ENCODE data around the gene KPTN.

DNA sequence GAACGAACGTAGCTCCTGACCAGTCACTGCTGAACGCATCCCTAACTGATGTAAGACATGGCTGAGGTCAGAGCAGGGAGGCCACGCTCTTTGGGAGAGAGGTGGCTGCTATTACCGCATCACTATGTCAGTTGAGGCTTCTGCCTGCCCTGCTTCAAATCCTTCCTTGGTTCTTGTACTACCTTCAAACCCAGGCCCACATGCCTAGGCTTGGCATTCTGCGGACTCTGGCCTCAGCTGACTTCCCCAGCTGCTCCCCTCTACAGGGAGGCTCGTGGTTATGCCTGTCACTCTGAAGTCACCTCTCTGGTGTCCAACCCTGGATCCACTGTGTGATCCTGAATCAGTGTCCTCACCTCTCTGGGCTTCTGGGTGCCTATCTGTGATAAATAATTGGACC is 49.9 kb downstream of the KPTN start:
- TF ChIP-seq, protein P1, sequence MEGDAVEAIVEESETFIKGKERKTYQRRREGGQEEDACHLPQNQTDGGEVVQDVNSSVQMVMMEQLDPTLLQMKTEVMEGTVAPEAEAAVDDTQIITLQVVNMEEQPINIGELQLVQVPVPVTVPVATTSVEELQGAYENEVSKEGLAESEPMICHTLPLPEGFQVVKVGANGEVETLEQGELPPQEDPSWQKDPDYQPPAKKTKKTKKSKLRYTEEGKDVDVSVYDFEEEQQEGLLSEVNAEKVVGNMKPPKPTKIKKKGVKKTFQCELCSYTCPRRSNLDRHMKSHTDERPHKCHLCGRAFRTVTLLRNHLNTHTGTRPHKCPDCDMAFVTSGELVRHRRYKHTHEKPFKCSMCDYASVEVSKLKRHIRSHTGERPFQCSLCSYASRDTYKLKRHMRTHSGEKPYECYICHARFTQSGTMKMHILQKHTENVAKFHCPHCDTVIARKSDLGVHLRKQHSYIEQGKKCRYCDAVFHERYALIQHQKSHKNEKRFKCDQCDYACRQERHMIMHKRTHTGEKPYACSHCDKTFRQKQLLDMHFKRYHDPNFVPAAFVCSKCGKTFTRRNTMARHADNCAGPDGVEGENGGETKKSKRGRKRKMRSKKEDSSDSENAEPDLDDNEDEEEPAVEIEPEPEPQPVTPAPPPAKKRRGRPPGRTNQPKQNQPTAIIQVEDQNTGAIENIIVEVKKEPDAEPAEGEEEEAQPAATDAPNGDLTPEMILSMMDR (IDR thresholded peaks at IDR 0.05 in 8 of 11, conservative IDR thresholded peaks at IDR 0.05 in 3 of 11), result no peak
- no peak for TF ChIP-seq POLR2A (IDR thresholded peaks at IDR 0.05)
